Mammary microvascular endothelial cell (primary cell): ENCODE data around the gene REEP5. TPM values are rescaled to one million over a fixed set of nuclear protein-coding genes. Genes with fewer than 3 reads are reported as not detected.

Source experiments
- total RNA-seq: library from RNA; depleted of rRNA; stranded (reverse); fragments of >200 nt; gene quantifications from 2 replicates; pipeline ENCODE4 v1.2.3, GENCODE V29; 2015

REEP5 gene
- 62.4 and 63.0 TPM in 2 replicates for total RNA-seq

GRCh38 chr5:112921833-112922817 is at the start of gene REEP5:
TSS of gene REEP5 (minus strand) at chr5:112922227. CDS start at chr5:112922190, 37 bp downstream.

GRCh38 chr5:112860929-112861637 is 60.9 kb downstream of the REEP5 start, which contains the start of gene SRP19:
TSS of gene SRP19 (plus strand) at chr5:112861287. CDS start at chr5:112861377, 90 bp downstream.

Other genes starting within 250 kb of the REEP5 start
- 35.6 and 36.8 TPM in 2 replicates for gene APC, start 184.3 kb downstream of the REEP5 start, total RNA-seq
- 96.6 and 116 TPM in 2 replicates for gene SRP19, start 60.9 kb downstream of the REEP5 start, total RNA-seq
- gene DCP2, start 54.6 kb upstream of the REEP5 start, total RNA-seq: 11.5 and 21.4 TPM in 2 replicates